Immature natural killer cell (primary cell): ENCODE measurements around the gene TUB. TPM values are rescaled to one million over a fixed set of nuclear protein-coding genes. Genes with fewer than 3 reads are reported as not detected.

Experiments
- DNase-seq, 3 donors: peaks; one replicate each; pipeline ENCODE4 v3.0.0; 2022; ENCODE audit warnings: mixed read lengths in 1 of 3
- H3K27ac Mint-ChIP-seq, 6 donors: one replicate each; pipeline ENCODE4 v1.8.0; 2020; ENCODE audit warnings: mixed read lengths in 6 of 6, mild to moderate bottlenecking in 5 of 6, inconsistent platforms in 4 of 6, moderate library complexity in 3 of 6
- H3K27me3 Mint-ChIP-seq, 3 donors: one replicate each; pipeline ENCODE4 v1.8.0; 2020 to 2021; ENCODE audit warnings: low read depth in 3 of 3, mild to moderate bottlenecking in 3 of 3, mixed read lengths in 3 of 3, moderate library complexity in 3 of 3, inconsistent platforms in 1 of 3
- H3K36me3 Mint-ChIP-seq, 3 donors: one replicate each; pipeline ENCODE4 v1.8.0; 2020; ENCODE audit warnings: mixed read lengths in 3 of 3, inconsistent platforms in 2 of 3, mild to moderate bottlenecking in 2 of 3
- H3K4me1 Mint-ChIP-seq, 2 donors: one replicate each; pipeline ENCODE4 v1.8.0; 2020; ENCODE audit warnings: inconsistent platforms in 2 of 2, mild to moderate bottlenecking in 2 of 2, mixed read lengths in 2 of 2, moderate library complexity in 1 of 2
- H3K4me3 Mint-ChIP-seq, 5 donors: one replicate each; pipeline ENCODE4 v1.8.0; 2020; ENCODE audit warnings: mild to moderate bottlenecking in 5 of 5, mixed read lengths in 5 of 5, inconsistent platforms in 3 of 5, moderate library complexity in 3 of 5
- H3K9me3 Mint-ChIP-seq, 6 donors: one replicate each; pipeline ENCODE4 v1.8.0; 2020; ENCODE audit warnings: mild to moderate bottlenecking in 6 of 6, mixed read lengths in 6 of 6, inconsistent platforms in 4 of 6, moderate library complexity in 3 of 6
- polyA plus RNA-seq, 3 donors: library from polyadenylated mRNA; unstranded; fragments of 300-500 nt; fragmentation: Illumina TruSeq; gene quantifications; one replicate each; pipeline ENCODE4 v1.2.3, GENCODE V29; 2021

Gene TUB
- polyA plus RNA-seq, 3 donors from 2014 or later, result not detected

- H3K36me3 Mint-ChIP-seq, result no peaks in the 10 kb centered on the region
- DNase-seq, result no peak
- H3K27me3 Mint-ChIP-seq, result peaks cover 4 to 5% (median 4%) of the 10 kb centered on the region in 3 donors
- H3K27ac Mint-ChIP-seq, result no peak overlapping the region
- no peak overlapping the region for H3K4me3 Mint-ChIP-seq
- no peaks in the 10 kb centered on the region for H3K9me3 Mint-ChIP-seq
- no peaks in the 10 kb centered on the region for H3K4me1 Mint-ChIP-seq
Observed at GRCh38 chr11:8068605-8069221, 12.3 kb upstream of the TUB start.

DNA sequence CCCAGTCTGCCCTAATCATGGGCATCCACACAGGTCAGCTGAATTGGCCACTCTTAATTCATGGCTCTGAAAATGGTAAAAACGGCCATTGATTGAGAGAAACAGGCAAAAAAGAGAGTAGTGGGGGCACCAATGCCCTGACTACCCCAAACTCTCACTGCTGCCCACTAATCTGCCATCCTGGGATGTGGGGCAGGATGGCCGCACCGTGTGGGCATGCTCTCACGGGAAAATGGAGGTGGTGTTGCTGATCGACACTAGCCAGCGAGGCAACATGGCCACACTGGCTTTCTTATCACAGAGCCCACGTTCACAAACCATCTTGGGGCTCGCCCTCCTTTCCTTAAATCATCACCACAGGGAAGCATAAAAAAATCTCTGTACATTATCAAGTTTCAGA is 11.2 kb upstream of the TUB start:
- Mint-ChIP-seq H3K4me1 (no peaks in the 10 kb centered on the region), H3K27ac (no peak overlapping the region), H3K36me3 (no peaks in the 10 kb centered on the region), H3K4me3 (no peak overlapping the region), H3K9me3 (no peaks in the 10 kb centered on the region), H3K27me3 (peaks cover 4 to 5% (median 4%) of the 10 kb centered on the region in 3 donors)
- no peak for DNase-seq

- Mint-ChIP-seq H3K27me3 (peaks cover 4% of the 10 kb centered on the region in 3 donors), H3K9me3 (no peaks in the 10 kb centered on the region)
Observed at GRCh38 chr11:8070417-8071115, 10.4 kb upstream of the TUB start.

DNA sequence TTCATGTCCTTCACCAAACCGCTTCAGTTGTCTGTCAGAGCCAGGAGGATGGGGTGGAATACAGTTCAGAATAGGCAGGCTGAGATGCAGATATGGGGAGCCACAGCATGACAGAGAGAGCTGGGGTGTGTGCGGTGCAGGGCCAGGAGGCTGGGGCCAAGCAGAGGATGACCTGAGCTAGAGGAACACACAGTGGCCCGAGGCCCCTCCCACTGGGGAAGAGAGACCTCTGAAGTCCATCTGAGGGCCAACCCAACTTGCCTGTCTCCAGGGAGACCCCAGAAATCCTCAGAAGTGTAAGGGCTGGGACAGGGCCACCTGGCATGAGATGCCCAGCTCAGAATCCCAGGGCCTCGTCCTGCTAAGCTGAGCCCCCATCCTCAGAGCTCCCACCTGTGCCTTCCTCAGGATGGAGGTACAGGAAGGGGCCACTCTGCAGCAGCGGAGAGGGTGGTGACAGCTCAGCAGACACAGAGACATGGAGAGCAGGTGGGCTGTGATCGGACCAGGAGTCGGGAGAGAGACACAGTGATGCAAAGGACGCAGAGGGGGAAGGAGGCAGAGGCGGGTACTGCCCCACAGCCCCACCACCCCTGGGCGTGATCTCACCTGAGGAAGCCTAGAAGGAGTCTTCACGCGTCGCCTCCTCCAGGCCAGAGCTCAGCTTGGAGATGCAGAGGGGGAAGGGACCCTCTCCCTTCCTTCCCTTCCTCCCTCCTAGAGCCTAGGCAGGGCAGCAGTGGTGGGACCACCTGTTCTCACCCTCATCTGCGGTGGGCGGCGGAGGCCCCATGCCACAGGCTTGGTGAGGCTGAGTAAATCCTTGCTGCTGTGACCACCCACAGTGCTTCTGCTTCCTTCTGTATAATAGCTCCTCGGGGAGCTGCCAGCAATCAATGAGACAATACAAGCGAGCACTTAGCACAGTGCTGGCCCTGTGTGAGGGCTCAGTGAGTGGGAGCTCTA is 9.1 kb upstream of the TUB start:
- no peak overlapping the region for H3K4me3 Mint-ChIP-seq
- DNase-seq, result no peak
- H3K9me3 Mint-ChIP-seq, result no peaks in the 10 kb centered on the region
- H3K36me3 Mint-ChIP-seq, result no peaks in the 10 kb centered on the region
- H3K27me3 Mint-ChIP-seq, result peaks cover 3 to 8% (median 4%) of the 10 kb centered on the region in 3 donors
- no peaks in the 10 kb centered on the region for H3K4me1 Mint-ChIP-seq
- H3K27ac Mint-ChIP-seq, result no peak overlapping the region

More at GRCh38 chr11:8070417-8071115, 10.4 kb upstream of the TUB start:
- no peak overlapping the region for H3K27ac Mint-ChIP-seq
- H3K4me1 Mint-ChIP-seq, result no peaks in the 10 kb centered on the region
- no peaks in the 10 kb centered on the region for H3K36me3 Mint-ChIP-seq
- H3K4me3 Mint-ChIP-seq, result no peak overlapping the region
- DNase-seq, result no peak

GRCh38 chr11:8075119-8075726 is 5.8 kb upstream of the TUB start:
- Mint-ChIP-seq H3K36me3 (peaks cover 0 to 3% (median 0%) of the 10 kb centered on the region in 3 donors), H3K9me3 (no peaks in the 10 kb centered on the region), H3K27ac (no peak overlapping the region), H3K4me1 (no peaks in the 10 kb centered on the region), H3K4me3 (no peak overlapping the region), H3K27me3 (peaks cover 0 to 8% (median 0%) of the 10 kb centered on the region in 3 donors)
- DNase-seq, result no peak

GRCh38 chr11:8079111-8079675 is 1.8 kb upstream of the TUB start:
- H3K9me3 Mint-ChIP-seq, result no peaks in the 10 kb centered on the region
- peaks cover 6 to 7% of the 10 kb centered on the region in 2 donors for H3K4me1 Mint-ChIP-seq
- no peak for DNase-seq
- H3K36me3 Mint-ChIP-seq, result peaks cover 0 to 3% (median 0%) of the 10 kb centered on the region in 3 donors
- H3K27ac Mint-ChIP-seq, result no peak overlapping the region
- peak overlapping the region in 2 of 5 donors; percentile 8 to 62 for H3K4me3 Mint-ChIP-seq
- peaks cover 0 to 4% (median 0%) of the 10 kb centered on the region in 3 donors for H3K27me3 Mint-ChIP-seq

- H3K9me3 Mint-ChIP-seq, result no peaks in the 10 kb centered on the region
- H3K27ac Mint-ChIP-seq, result no peak overlapping the region
- H3K27me3 Mint-ChIP-seq, result peaks cover 0 to 4% (median 0%) of the 10 kb centered on the region in 3 donors
- H3K4me1 Mint-ChIP-seq, result peaks cover 6 to 7% of the 10 kb centered on the region in 2 donors
- no peak for DNase-seq
- peak overlapping the region; percentile 19 to 64 (median 53) for H3K4me3 Mint-ChIP-seq
- H3K36me3 Mint-ChIP-seq, result peaks cover 0 to 3% (median 0%) of the 10 kb centered on the region in 3 donors
Observed at GRCh38 chr11:8080069-8080670, 841 bp upstream of the TUB start.

DNA sequence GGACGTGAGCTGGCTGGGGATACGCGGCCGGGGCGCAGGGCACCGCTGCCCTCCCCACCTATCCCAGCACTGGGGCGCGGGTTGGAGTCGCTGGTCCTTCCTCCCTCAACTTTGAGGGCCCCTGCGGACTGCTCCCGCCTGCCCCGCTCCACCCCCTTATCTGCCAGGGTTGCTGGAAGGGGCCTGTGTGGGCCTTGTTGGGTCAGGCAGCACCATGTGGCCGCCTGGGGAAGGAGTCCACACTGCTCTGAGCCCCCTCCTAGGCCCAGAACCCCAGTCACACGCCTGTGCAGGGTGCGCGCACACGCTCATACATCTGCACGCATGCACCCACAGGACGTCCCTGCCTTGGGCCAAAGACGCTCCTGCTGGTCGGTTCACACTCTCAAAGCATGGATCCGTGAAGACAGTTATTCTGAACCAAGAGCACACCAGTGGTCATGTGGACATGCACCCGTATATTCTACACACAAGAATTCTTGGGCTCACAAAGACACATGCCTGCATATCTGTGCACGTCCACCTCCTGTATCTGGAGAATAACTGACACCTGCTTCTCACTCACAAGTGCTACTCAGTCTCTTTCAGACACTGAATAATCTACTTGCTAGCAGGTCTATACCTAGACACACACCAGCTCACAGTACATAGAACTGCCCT is 710 bp downstream of the TUB start:
- Mint-ChIP-seq H3K27ac (no peak overlapping the region), H3K36me3 (peaks cover 0 to 3% (median 0%) of the 10 kb centered on the region in 3 donors), H3K4me3 (peak overlapping the region; percentile 39 to 51 (median 41)), H3K4me1 (peaks cover 6 to 7% of the 10 kb centered on the region in 2 donors), H3K27me3 (peaks cover 0 to under 1% (median 0%) of the 10 kb centered on the region in 3 donors), H3K9me3 (no peaks in the 10 kb centered on the region)
- no peak for DNase-seq

DNA sequence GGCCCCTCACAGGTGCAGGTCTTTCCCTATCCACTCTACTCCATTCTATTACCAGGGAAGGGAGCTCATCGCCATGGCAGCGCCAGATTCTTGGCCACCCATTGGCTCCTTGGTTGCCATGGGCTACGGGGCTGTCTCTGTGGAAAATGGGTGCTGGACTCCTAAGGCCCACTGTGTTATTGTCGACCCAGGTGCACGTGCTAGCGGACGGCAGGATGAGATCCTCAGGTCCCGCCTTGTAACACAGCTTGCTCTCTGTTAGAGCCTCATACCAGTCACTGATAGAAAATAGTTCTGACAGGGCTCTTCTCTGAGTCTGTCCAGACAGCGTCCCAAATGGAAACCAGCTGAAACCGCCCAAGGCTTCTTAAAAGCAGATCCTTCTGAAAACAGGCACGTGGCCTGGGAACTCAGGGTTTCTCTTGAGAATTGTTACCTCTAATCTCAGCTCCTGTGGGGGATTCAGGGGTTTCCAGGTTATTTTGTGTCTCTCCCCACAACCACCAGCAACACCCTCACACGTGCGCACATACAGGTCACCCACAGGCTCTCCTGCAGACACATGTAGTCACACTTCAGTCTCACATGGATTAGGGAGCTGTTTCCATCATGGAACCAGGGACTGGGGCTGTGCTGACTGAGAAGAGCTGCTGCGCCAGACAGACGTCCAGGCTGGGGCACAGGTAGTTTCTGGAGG is 1.5 kb downstream of the TUB start:
- peak overlapping the region in 2 of 5 donors; percentile 35 to 39 for H3K4me3 Mint-ChIP-seq

GRCh38 chr11:8083088-8083395 is 2.0 kb downstream of the TUB start:
- Mint-ChIP-seq H3K4me1 (peaks cover 6 to 7% of the 10 kb centered on the region in 2 donors), H3K36me3 (peaks cover 0 to 3% (median 0%) of the 10 kb centered on the region in 3 donors), H3K9me3 (no peaks in the 10 kb centered on the region), H3K27me3 (no peaks in the 10 kb centered on the region), H3K4me3 (no peak overlapping the region), H3K27ac (no peak overlapping the region)
- DNase-seq, result no peak

More for the DNA sequence above, 1.5 kb downstream of the TUB start:
- Mint-ChIP-seq H3K9me3 (no peaks in the 10 kb centered on the region), H3K4me1 (peaks cover 6 to 7% of the 10 kb centered on the region in 2 donors), H3K27ac (no peak overlapping the region), H3K36me3 (peaks cover 0 to 3% (median 0%) of the 10 kb centered on the region in 3 donors), H3K27me3 (no peaks in the 10 kb centered on the region)
- no peak for DNase-seq

DNA sequence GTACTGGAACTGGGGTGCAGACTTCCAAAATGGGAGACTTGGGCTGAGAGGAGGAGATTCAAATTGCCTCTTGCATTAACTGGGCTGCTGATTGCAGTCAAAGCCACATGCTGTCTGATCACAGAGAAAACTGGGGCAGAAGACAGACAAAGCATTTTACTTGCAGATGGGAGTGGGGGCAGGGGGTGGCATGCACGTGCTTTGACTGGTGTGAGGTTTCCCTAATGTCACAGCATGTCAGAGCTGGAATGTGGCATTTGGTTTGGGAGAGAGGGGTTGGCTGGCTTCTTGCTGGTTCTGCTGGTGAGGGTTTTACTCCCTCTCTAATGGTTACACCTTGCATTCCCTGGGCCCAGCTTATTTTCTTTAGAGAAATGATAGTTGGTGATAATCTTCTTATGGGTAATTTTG is 2.9 kb downstream of the TUB start:
- no peak overlapping the region for H3K4me3 Mint-ChIP-seq
- no peaks in the 10 kb centered on the region for H3K9me3 Mint-ChIP-seq
- no peak for DNase-seq
- peaks cover 6 to 7% of the 10 kb centered on the region in 2 donors for H3K4me1 Mint-ChIP-seq
- no peak overlapping the region for H3K27ac Mint-ChIP-seq
- no peaks in the 10 kb centered on the region for H3K27me3 Mint-ChIP-seq
- peaks cover 0 to 3% (median 0%) of the 10 kb centered on the region in 3 donors for H3K36me3 Mint-ChIP-seq

DNA sequence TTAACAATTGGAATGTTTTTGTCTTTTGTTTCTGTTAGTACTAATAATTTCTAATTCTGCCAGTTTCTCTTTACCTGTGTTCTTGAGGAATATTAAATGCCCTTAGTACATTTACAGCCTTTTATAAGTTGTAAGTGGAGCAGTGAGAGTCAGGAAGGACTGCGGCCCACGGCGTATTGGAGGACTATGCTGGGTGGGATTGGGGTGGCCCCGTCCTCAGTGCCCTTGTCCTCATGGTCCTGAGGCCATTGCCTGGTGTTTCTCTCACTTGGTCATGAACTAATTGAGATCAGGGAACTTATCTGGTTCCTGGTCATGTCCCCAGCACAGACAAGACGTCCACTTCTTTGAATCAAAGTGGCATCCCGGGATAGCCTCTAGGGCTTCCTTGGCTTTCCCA is 3.3 kb downstream of the TUB start:
- H3K36me3 Mint-ChIP-seq, result peaks cover 0 to 3% (median 0%) of the 10 kb centered on the region in 3 donors
- H3K27me3 Mint-ChIP-seq, result no peaks in the 10 kb centered on the region
- no peak overlapping the region for H3K4me3 Mint-ChIP-seq
- no peak for DNase-seq
- H3K4me1 Mint-ChIP-seq, result peaks cover 6 to 7% of the 10 kb centered on the region in 2 donors
- H3K27ac Mint-ChIP-seq, result no peak overlapping the region
- no peaks in the 10 kb centered on the region for H3K9me3 Mint-ChIP-seq
